ENCODE measurements around the gene SELENOI.

DNA sequence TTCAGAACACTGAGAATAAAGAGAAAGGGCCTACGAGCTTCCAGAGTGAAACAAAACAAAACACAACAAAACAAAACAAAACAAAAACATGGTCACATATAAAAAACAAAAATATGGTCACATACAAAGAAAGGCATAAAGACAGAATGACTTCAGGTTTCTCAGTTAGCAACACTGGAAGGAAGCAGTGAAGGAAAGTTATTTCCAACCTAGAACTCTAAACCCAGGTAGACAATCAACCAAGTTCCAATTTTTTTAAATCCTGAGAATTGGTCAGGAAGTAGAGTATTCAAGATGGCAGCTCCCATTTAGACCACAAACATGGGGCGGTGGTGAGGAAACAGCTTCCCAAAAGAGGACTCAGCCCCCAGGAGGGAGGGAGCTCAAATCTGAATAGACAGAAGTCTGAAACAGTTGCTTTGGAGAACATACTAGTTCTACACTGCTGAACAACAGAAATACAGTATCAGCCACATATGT, 64.9 kb downstream of the SELENOI start:
- TF ChIP-seq, protein P1, sequence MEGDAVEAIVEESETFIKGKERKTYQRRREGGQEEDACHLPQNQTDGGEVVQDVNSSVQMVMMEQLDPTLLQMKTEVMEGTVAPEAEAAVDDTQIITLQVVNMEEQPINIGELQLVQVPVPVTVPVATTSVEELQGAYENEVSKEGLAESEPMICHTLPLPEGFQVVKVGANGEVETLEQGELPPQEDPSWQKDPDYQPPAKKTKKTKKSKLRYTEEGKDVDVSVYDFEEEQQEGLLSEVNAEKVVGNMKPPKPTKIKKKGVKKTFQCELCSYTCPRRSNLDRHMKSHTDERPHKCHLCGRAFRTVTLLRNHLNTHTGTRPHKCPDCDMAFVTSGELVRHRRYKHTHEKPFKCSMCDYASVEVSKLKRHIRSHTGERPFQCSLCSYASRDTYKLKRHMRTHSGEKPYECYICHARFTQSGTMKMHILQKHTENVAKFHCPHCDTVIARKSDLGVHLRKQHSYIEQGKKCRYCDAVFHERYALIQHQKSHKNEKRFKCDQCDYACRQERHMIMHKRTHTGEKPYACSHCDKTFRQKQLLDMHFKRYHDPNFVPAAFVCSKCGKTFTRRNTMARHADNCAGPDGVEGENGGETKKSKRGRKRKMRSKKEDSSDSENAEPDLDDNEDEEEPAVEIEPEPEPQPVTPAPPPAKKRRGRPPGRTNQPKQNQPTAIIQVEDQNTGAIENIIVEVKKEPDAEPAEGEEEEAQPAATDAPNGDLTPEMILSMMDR (IDR thresholded peaks at IDR 0.05 in 2 of 3, conservative IDR thresholded peaks at IDR 0.05 in 1 of 3; ENCODE audit: borderline replicate concordance in 1 of 3, insufficient read depth in 1 of 3, low read depth in 2 of 3, low read length in 2 of 3) = no peak
- TF ChIP-seq POLR2AphosphoS5 (IDR thresholded peaks at IDR 0.05; ENCODE audit: low read depth, low read length) (no peak), CBX3 (IDR thresholded peaks at IDR 0.05; ENCODE audit: low read depth) (no peak), YY1 (IDR thresholded peaks at IDR 0.05; ENCODE audit: extremely low read depth, insufficient replicate concordance, low read depth, low read length) (no peak), POLR2A (IDR thresholded peaks at IDR 0.05; ENCODE audit: borderline replicate concordance, extremely low read depth, insufficient read depth, insufficient read length) (no peak), ZNF274 (IDR thresholded peaks at IDR 0.05; ENCODE audit: low read depth, low read length) (no peak), RAD21 (IDR thresholded peaks at IDR 0.05; ENCODE audit: low read depth) (no peak), EZH2 (IDR thresholded peaks at IDR 0.05) (no peak), JUND (IDR thresholded peaks at IDR 0.05) (no peak), TCF7L2 (IDR thresholded peaks at IDR 0.05; ENCODE audit: borderline replicate concordance, extremely low read depth, insufficient read depth, insufficient read length) (no peak), SIN3A (IDR thresholded peaks at IDR 0.05; ENCODE audit: low read depth) (no peak)
- TF ChIP-seq, protein P2, sequence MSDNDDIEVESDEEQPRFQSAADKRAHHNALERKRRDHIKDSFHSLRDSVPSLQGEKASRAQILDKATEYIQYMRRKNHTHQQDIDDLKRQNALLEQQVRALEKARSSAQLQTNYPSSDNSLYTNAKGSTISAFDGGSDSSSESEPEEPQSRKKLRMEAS (IDR thresholded peaks at IDR 0.05) = no peak
- TF ChIP-seq, protein P3, sequence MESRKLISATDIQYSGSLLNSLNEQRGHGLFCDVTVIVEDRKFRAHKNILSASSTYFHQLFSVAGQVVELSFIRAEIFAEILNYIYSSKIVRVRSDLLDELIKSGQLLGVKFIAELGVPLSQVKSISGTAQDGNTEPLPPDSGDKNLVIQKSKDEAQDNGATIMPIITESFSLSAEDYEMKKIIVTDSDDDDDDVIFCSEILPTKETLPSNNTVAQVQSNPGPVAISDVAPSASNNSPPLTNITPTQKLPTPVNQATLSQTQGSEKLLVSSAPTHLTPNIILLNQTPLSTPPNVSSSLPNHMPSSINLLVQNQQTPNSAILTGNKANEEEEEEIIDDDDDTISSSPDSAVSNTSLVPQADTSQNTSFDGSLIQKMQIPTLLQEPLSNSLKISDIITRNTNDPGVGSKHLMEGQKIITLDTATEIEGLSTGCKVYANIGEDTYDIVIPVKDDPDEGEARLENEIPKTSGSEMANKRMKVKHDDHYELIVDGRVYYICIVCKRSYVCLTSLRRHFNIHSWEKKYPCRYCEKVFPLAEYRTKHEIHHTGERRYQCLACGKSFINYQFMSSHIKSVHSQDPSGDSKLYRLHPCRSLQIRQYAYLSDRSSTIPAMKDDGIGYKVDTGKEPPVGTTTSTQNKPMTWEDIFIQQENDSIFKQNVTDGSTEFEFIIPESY (IDR thresholded peaks at IDR 0.05; ENCODE audit: extremely low read depth, insufficient replicate concordance, low read length) = no peak

All from HCT116 (cell line).